ENCODE data around the gene OR2AG2.
"Not testable (repeated sequence)": the region's sequence is repeated elsewhere in the genome, so short reads cannot be mapped to it uniquely, and the experiment has no call there.

OR2AG2 gene

GRCh38 chr11:6771926-6772893, at the start of gene OR2AG2:
Gene OR2AG2 (minus strand): TSS chr11:6771976. CDS start chr11:6768957, 3,019 bp downstream.
- DNase-seq, result peak in 3 of 56 donors; percentile 0 to 6 (median 1)

- no peak for DNase-seq
These were observed 47.2 kb upstream of the OR2AG2 start for GRCh38 chr11:6818967-6819366.

- no peak for DNase-seq
These were observed 45.9 kb upstream of the OR2AG2 start for GRCh38 chr11:6817694-6818093.

- DNase-seq, result no peak
These were observed 41.9 kb upstream of the OR2AG2 start for GRCh38 chr11:6813656-6814055.

- DNase-seq, result peak in 6 of 56 donors; percentile 1 to 18 (median 7)
These were observed 40.7 kb upstream of the OR2AG2 start for GRCh38 chr11:6812390-6813005.

GRCh38 chr11:6801075-6801474, 29.3 kb upstream of the OR2AG2 start:
- not testable (repeated sequence) for DNase-seq

- DNase-seq, result no peak
These were observed 27.6 kb upstream of the OR2AG2 start, which contains the start of gene OR6A2 for GRCh38 chr11:6799402-6799801. Gene OR6A2 (minus strand): TSS chr11:6799689. CDS start chr11:6795708, 3,981 bp downstream.

GRCh38 chr11:6794639-6795038, 22.9 kb upstream of the OR2AG2 start:
- DNase-seq, result no peak

- DNase-seq, result no peak
These were observed 18.8 kb upstream of the OR2AG2 start for GRCh38 chr11:6790546-6790945.

GRCh38 chr11:6782720-6783119, 10.9 kb upstream of the OR2AG2 start, which contains the start of gene OR2AG1:
Gene OR2AG1 (plus strand): TSS chr11:6783020. CDS start chr11:6785038, 2,018 bp downstream.
- DNase-seq, result no peak

GRCh38 chr11:6780829-6781228, 9.1 kb upstream of the OR2AG2 start:
- no peak for DNase-seq

- no peak for DNase-seq
These were observed 6.7 kb upstream of the OR2AG2 start for GRCh38 chr11:6778518-6778917.

GRCh38 chr11:6757373-6757967, 14.3 kb downstream of the OR2AG2 start:
- DNase-seq, result peak in 41 of 56 donors; percentile 2 to 77 (median 27)

GRCh38 chr11:6755953-6756347, 15.8 kb downstream of the OR2AG2 start:
- DNase-seq, result no peak

GRCh38 chr11:6755303-6755952, 16.3 kb downstream of the OR2AG2 start:
- peak in 13 of 56 donors; percentile 0 to 29 (median 5) for DNase-seq

GRCh38 chr11:6747097-6747668, 24.6 kb downstream of the OR2AG2 start:
- DNase-seq, result no peak

GRCh38 chr11:6746626-6747025, 25.1 kb downstream of the OR2AG2 start:
- no peak for DNase-seq

GRCh38 chr11:6746086-6746618, 25.6 kb downstream of the OR2AG2 start:
- DNase-seq, result no peak

- DNase-seq, result no peak
These were observed 26.2 kb downstream of the OR2AG2 start for GRCh38 chr11:6745465-6746015.

- no peak for DNase-seq
These were observed 26.8 kb downstream of the OR2AG2 start for GRCh38 chr11:6745018-6745417.

All from nucleus accumbens (tissue), 56 donors.